ENCODE data around the gene ZNF275. TPM values are rescaled to one million over a fixed set of nuclear protein-coding genes. Genes with fewer than 3 reads are reported as not detected.
A peak's percentile ranks its signal among the peaks of the same experiment; 100 is the strongest.
"Not testable (repeated sequence)": the region's sequence is repeated elsewhere in the genome, so short reads cannot be mapped to it uniquely, and the experiment has no call there.

ZNF275 gene, protein sequence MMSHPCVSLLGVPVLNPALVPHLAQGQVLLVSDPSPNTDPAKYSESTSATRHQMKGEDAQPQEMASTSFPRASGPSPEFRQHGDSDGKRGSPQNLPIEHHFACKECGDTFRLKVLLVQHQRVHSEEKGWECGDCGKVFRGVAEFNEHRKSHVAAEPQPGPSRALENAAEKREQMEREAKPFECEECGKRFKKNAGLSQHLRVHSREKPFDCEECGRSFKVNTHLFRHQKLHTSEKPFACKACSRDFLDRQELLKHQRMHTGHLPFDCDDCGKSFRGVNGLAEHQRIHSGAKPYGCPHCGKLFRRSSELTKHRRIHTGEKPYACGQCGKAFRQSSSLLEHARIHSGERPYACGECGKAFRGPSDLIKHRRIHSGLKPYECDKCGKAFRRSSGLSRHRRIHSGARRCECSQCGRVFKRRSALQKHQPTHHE
- total RNA-seq, result 5.1 TPM
- long read RNA-seq, full-length matches to known transcripts, result 1 of 2 reads
- long read RNA-seq, partial matches to known transcripts, result 0 of 2 reads
- long read RNA-seq, other reads (novel, unspliced or antisense), result 1 of 2 reads

DNA sequence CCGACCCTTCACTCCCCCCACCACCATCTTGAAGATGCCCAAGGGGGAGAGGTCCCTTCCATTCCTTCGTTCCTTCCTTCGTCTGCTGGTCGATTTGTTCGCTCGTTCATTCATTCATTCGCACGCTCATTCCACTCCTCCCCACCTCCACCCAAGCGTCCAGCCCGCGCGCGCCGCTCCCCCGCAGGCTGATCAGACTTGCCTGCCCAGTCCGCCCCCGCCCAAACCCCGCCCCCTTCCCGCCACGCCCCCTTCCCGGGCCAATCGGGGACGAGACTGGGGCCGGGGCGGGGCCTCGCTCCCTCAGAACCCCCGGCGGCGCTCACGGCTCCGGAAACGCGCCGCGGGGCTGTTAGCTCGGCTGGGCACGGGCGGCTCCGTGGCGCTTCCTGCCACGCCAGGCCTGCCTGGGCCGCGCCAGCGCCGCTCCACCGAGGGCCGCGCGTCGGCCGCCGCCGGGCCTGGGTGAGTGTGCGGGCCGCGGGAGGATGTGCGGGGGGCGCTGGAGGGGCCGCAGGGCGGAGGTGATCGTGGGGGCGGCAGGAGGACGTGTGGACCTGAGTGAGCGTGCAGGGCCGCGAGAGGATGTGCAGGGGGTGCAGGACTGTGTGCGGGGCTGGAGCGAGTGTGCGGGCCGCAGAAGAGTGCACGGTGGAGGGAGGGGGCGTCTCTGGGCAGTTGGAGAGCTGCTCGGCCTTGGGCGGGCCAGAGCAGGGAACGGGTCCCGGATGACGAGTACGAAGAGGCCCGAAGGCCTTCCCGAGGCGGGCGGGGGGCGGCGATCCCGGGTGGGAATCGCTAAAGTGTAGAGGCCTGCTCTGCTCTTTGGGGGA is at the start of gene ZNF275:
ZNF275 (plus strand) TSS at position 333 of the 833 bp plus-strand sequence. CDS start 2,527 bp downstream, outside the sequence.
- intact Hi-C loops (cut with DNase I), result no loop called here
- peak; percentile 87 for DNase-seq
- ATAC-seq (ENCODE audit: poor library complexity), result peak; percentile 100

DNA sequence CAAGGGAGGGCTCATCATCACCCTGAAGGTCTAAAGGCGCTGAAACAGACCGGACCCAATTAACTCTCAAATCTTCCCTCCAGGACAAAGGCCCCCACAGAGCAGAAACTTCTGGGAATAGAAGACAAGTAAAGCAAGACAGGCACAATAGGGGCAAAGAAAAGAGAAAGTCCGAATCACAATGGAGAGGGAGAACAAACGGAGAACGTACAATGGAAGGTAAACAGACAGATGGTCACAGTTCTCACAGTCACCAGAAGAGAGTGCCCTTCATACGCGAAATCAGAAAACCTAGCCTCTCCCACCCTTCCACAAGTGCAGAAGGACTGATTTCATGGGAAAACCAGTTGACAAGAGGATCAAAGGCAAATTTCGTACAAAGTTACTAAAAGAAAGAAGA is 48.3 kb upstream of the ZNF275 start:
- ATAC-seq (ENCODE audit: poor library complexity); DNase-seq; intact Hi-C loops (cut with DNase I): not testable (repeated sequence)

DNA sequence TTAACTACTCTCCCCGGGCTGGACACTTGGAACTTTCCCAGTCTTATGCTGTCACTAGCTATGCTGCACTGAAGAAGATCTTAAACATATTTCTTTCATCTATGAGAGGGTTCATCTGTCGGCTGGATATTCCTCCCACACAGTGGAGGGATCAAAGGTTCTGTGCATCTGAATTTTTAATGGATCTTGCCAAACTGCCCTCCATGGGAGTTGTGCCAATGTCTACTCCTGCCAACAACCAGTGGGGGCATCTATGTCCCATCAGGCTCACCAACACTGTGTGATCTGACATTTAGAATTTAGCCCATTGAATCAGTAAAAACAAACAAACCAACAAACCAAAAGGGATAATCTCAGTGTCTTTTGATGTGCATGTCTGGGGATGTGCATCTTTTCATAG is 45.1 kb upstream of the ZNF275 start:
- intact Hi-C loops (cut with DNase I); DNase-seq; ATAC-seq (ENCODE audit: poor library complexity): not testable (repeated sequence)

DNA sequence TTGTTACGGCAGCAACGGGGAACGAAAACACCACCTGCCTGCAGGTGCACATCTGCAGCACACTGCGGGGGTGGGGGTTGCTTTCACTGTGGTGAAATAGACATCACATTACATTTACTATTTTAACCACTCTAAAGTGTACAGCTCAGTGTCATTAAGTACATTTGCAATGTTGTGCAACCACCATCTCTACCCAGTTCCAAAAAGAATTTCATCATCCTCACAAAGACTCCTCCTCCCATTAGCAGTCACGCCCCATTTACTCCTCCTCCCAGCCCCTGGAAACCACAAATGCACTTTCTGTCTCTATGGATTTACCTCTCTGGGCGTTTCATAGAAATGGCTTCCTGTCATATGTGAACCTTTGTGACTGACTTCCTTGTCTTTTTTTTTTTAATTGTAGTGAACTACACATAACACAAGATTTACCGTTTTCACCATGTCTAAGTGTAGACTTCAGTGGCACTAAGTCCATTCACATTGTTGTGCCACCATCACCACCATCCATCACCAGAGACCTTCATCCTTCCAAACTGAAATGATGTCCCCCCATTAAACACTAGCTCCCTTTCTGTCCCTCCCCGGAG is 40.4 kb upstream of the ZNF275 start:
- intact Hi-C loops (cut with DNase I); ATAC-seq (ENCODE audit: poor library complexity); DNase-seq: not testable (repeated sequence)

DNA sequence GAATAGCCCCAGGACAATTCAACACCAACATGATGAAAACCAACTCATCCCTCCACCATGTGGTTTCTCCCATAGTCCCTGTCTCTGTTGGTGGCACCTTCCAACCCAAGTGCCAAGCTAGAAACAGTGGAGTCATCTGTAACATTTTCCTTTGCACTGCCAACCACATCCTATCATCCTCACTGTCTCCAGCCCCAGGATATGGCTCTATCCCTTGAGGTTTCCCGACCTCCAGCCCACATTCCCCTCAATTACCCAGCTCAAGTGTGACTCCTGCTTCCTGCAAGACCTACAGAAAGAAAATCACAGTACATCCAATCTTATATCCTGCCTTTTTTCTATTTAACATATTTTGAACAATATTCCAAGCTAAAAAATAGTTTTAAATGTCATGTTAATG is 36.6 kb upstream of the ZNF275 start:
- ATAC-seq (ENCODE audit: poor library complexity), result no peak
- intact Hi-C loops (cut with DNase I), result no loop called here
- DNase-seq, result no peak

DNA sequence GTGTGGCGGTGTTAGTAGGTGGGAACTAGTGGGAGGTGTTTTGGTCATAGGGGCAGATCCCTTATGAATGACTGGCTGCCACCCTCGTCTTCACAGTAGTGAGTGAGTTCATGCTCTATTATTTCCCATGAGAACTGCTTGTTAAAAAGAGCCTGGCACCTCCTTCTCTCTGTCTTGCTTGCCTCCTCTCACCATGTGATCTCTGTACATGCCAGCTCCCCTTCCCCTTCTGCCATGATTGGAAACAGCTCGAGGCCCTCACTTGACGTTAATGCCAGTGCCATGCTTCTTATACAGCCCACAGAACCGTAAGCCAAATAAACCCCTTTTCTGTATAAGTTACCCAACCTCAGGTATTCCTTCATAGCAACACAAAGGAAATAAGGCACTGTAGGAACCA is 34.1 kb upstream of the ZNF275 start:
- ATAC-seq (ENCODE audit: poor library complexity) (no peak), DNase-seq (no peak)
- intact Hi-C loops (cut with DNase I), result no loop called here

DNA sequence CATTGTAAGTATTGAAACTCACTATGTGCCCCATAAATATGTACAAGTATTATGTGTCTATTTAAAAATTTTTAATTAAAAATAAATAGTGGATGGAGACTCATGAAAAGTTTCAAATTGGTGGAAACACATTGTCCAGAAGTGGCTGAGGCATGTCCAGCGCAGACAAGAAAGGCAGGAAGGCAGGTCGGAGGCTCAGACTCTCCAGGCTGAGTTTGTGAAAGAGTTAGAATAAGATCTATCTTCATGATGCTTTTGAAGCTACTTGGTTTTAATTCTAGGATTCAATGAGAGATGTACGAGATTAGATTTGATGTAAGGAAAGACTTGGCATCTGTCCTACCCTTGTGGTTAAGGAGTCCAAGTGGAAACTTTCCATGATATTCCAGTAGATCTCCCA is 32.2 kb upstream of the ZNF275 start:
- DNase-seq, result no peak
- no peak for ATAC-seq (ENCODE audit: poor library complexity)
- intact Hi-C loops (cut with DNase I), result no loop called here

DNA sequence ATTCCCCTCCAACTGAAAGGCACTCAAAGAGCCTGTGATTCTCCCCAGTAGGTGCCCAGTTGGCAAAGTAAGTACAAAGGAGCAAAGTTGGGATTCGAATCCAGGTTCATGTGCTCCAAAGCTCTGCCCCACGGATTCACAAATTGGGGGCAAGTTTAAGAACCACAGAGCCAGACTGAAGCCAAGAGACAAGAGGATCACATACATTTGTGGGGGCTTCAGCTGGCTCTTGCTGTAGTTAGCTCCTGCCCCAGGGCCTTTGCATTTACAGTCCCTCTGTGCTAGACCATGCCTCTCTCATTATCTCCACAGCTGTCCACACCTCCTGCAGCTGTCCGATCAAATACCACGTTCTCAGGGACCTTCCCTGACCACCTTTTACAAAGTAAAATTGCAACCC is 31.2 kb upstream of the ZNF275 start:
- ATAC-seq (ENCODE audit: poor library complexity) (no peak), DNase-seq (no peak)
- intact Hi-C loops (cut with DNase I), result no loop called here

DNA sequence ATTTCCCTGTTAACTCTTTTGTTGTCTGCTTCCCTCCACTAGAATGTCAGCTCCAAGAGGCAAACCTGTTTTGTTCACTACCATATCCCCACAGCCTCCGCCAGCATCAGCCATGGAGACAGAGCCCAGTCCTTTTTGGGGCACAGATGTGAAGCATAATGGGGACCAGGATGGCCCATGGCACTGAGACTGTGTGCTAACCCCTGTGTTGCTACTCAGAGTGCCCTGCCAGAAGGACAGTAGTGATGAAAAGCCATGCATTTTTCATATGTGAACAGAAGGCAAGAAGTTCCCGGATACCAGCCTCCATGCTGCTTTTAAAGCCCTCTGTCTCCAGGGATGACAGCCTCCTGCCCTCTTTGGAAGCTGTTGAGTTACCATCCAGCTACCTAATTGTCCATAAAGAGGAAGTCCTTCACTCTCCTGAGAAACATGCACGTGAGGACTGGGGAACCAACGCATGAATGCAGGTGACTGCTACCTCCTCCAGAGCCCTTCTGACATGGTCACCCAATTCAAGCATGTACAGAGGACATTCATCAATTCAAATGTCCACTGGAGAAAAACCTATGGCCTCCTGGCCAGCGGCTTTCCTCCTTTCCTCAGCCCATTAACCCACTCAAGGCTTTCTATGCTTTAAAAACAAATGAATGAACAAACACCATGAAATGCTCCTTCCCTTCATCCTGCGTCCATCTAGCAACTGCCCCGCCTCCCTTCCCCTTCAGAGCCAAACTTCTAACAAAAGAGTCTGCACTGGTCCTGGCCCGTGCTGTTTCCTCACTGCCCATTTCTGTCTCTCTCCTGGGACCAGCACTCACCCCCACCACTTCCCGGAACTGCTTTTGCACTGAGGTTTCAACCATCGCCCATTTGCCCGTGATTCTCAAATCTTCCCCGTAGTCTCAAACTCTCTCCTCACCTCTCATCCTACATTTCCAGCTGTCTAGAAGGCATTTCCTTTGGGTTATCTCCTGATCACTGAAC is 30.4 kb upstream of the ZNF275 start:
- no peak for ATAC-seq (ENCODE audit: poor library complexity)
- intact Hi-C loops (cut with DNase I), result no loop called here
- no peak for DNase-seq

DNA sequence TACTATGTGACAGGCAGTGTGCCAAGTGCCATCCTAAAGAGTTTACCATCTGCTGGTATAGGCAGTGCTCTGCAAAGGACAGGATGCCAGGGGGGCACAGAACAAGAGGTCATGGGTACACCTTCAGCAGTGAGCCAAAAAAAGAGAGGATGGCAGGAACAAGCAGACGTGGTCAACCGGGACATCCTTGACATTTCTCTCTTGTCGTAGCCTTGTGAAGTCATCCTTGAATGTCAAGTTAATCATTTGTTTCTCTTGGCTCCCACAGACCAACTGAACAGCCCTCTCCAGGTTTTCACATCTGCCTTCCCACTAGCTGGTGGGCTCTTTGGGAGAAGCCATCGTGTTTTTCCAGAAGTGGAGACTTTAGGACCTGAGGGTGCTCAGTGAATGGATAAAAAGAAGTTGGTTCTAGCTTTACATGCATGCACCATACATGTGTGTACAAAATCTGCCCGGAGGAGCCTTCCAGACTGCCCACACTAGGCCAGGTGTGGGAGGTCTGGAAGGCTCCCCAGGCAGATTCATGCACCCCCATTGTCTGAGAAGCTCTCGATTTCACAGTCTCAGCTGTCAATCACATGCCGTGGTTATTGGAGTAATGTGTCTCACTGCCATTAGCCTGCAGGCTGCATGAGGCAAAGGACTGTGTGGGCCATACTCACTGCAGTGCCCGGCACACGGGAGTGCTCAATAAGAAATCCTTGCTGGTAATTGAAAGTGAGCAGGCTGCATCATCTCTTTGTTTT is 28.8 kb upstream of the ZNF275 start:
- ATAC-seq (ENCODE audit: poor library complexity), result no peak
- DNase-seq, result no peak
- intact Hi-C loops (cut with DNase I), result no loop called here

DNA sequence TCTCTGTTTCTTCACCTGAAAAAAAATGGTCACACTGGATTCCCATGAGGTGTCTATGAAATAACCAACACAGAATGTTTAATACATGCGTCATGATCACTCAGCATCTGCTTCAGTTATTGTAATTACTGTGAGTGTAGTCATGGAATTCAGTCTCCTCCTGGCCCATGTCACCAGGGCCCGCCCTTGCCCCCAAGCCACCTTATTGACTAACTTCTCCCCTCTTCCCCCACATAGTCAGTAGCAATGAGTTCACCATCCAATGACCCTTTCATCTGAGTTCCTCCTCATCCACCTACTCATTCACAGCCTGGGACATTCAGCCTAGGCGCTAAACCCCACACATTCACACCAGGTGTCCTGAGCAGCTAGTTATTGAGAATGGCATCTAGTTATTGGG is 28.0 kb upstream of the ZNF275 start:
- ATAC-seq (ENCODE audit: poor library complexity), result no peak
- DNase-seq, result no peak
- intact Hi-C loops (cut with DNase I), result no loop called here

DNA sequence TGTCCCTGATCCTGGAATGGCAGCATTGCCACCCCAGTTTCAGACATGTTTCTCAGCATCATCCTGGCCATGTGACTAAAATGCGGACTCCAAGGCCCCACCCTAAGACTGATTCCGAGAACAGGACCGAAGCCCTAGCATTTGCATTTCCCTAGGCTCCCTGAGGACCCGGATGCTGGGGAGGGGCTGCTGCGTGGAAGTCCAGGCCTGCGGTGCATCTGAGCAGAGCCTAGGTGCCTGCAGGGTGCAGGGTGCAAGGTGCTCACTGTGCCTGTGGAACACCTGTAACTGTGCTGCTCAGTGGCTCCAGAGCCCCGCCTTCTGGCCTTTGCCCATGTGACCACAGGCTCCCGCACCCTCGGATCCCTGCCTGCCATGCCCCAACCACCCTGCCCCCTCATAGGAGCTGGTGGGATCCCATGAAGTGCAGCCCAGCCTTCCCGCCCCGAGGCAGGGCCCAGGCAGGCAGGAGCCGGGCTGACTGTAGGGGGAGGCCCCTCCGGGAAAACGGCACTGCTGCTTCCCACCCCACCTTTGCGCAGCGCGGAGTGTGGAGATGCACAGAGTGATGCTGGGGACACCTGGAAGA is 27.3 kb upstream of the ZNF275 start:
- DNase-seq, result no peak
- ATAC-seq (ENCODE audit: poor library complexity), result no peak
- intact Hi-C loops (cut with DNase I), result no loop called here

DNA sequence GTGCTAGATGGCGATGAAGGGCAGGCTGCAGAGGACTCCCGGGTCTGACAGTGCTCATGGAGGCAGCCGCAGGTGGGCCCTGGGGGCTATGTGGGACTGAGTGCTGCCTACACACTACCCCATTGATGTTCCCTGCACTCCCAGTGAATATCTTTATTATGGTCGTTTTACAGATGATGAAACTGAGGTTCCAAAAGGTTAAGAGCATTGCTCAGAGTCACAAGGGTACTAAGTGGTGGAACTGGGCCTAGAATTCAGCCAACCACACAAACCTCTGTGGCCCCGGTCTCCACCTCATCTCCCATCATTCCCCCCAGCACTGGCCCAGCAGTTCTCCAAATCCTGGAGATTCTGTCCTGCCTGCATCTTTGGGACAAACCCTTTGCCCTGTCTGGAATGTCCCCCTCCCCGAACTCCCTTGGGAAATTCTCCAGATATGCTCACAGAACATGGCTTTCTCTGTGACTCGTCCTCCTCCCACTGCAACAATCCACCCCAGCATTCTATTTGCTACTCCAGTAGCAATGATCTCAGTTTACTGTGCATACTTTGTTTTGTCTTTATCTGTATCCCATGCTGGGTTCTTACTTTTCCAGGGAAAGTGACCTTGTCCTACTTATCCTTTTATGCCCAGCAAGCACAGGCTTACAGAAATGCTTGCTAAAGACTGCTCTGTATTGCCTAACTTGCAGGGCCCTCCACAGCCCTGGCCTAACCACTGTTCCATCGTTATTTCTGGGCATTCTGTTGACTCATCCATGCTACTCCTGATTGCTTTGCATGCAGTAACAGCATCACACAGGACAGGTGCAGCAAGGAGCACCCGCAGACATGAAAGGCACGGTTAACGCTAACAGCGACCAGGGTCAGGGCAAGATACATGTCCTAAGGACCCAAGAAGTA is 26.4 kb upstream of the ZNF275 start:
- no peak for DNase-seq
- intact Hi-C loops (cut with DNase I), result no loop called here

DNA sequence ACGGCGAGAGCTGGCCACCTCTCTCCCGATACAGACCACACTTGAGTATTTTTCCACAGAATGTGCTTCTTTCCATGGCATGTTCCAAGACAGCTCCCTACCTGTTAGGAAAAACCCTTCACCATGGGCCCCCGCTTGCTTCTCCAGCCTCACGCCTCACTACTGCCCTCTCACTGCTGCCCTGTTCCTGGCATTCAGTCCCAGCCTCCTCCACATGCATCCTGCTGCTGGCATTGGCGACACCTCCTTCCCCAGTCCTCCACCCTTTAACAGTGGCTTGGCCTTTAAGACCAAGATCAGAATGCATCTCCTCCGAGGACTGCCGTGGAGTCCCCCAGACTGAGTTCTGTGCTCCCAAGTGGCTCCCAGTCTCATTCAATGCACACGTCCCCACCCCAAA is 23.1 kb upstream of the ZNF275 start:
- DNase-seq, result no peak
- no peak for ATAC-seq (ENCODE audit: poor library complexity)
- intact Hi-C loops (cut with DNase I), result no loop called here

More for the DNA sequence above, 26.4 kb upstream of the ZNF275 start:
- no peak for ATAC-seq (ENCODE audit: poor library complexity)

DNA sequence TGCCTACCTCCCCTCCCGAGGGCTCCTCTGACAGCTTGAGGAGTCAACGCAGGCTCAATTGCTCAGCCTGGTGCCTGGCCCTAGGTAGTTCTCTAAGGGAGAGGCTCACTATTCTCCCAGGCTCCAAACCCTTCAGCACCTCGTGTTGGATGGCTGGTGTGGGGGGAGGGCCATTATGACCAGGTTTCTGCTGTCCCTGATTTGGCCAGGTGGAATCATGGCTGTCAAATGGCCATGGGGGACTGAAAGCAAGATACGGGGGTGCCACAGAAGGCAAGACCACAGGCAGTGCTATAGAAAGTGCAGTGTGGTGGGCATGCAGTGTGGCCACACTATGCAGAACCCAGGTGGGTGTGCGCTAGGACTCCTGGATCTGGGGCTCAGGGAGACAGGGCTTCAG is 21.9 kb upstream of the ZNF275 start:
- ATAC-seq (ENCODE audit: poor library complexity) (no peak), DNase-seq (no peak)
- intact Hi-C loops (cut with DNase I), result no loop called here

DNA sequence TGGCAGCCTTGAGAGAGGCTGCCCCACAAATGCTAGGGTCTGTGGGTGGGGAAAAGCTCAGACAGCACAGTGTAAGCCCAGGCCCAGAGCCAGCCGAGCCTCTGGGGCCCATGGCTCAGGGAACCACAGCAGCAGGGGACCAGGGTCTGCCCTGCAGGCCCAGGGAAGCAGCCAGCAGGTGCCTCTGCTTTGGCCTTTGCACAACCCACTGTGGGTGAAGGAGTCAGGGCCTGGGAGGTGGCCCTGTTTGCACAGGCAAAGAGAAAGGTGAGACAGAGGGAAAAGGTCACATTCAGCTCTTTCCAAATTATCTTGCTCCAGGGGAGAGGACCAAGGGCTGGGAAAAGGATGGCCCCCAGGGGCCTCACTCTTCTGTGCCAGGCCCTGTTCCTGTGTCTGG is 21.1 kb upstream of the ZNF275 start:
- ATAC-seq (ENCODE audit: poor library complexity) (no peak), DNase-seq (no peak)
- intact Hi-C loops (cut with DNase I), result no loop called here

All from Right ventricle myocardium superior (tissue), 1 donor.